Lower lobe of right lung (tissue), 2 donors: ENCODE data around the gene FNIP2. TPM values are rescaled to one million over a fixed set of nuclear protein-coding genes. Genes with fewer than 3 reads are reported as not detected.

ENCODE experiments used
- ATAC-seq, 2 donors: fragments of 200-7000 bp; cut with Tn5 transposase; one replicate each; pipeline ENCODE4 v1.9.1; 2020 to 2022; ENCODE audit warnings: mild to moderate bottlenecking in 2 of 2, moderate library complexity in 2 of 2
- DNase-seq: peaks from one replicate; pipeline ENCODE4 v3.0.0-alpha.2; 2020
- H3K27ac ChIP-seq: fragments of 200-600 bp; one replicate; pipeline ENCODE4 v1.8.0; 2022
- H3K27me3 ChIP-seq: fragments of 200-600 bp; one replicate; pipeline ENCODE4 v1.8.0; 2022; ENCODE audit warnings: low read depth
- H3K36me3 ChIP-seq: fragments of 200-600 bp; one replicate; pipeline ENCODE4 v1.8.0; 2022; ENCODE audit warnings: mild to moderate bottlenecking
- H3K4me1 ChIP-seq: fragments of 200-600 bp; one replicate; pipeline ENCODE4 v1.8.0; 2022
- H3K4me3 ChIP-seq: fragments of 200-600 bp; one replicate; pipeline ENCODE4 v1.8.0; 2022; ENCODE audit warnings: mild to moderate bottlenecking
- H3K9me3 ChIP-seq: fragments of 200-600 bp; one replicate; pipeline ENCODE4 v1.8.0; 2022
- CTCF ChIP-seq: fragments of 200-600 bp; IDR thresholded peaks from one replicate; pipeline ENCODE4 v1.8.0; 2022; ENCODE audit warnings: antibody characterized with exemption, mild to moderate bottlenecking
- intact Hi-C: fragments of 100-400 bp; cut with DNase I; formaldehyde crosslinking; loops from one replicate; pipeline ENCODE4 v1.11.0; 2022
- total RNA-seq: library from RNA; stranded (reverse); fragmentation: NEBNext Ultra II Directional; extraction: Animal tissue kit (Norgen Biotek cat#: 25700); gene quantifications from one replicate; pipeline ENCODE4 v1.2.1, GENCODE V29; 2021
- donor health status: DM: no; HTN: yes; CAD: no; lungs with severe emphysema.

Gene FNIP2
- total RNA-seq, 1 donor from 2014 or later, result 90.7 TPM

GRCh38 chr4:158781963-158782362, 13.1 kb downstream of the FNIP2 start:
- Histone ChIP-seq H3K36me3 (no peaks in the 10 kb centered on the region), H3K4me3 (no peak overlapping the region), H3K9me3 (no peaks in the 10 kb centered on the region), H3K27me3 (no peaks in the 10 kb centered on the region), H3K27ac (no peak overlapping the region), H3K4me1 (peaks cover 72% of the 10 kb centered on the region)
- TF ChIP-seq CTCF, result no peak
- ATAC-seq, result no peak
- intact Hi-C loops, result no loop called here
- DNase-seq, result no peak

GRCh38 chr4:158782551-158783360, 13.9 kb downstream of the FNIP2 start:
- Histone ChIP-seq H3K36me3 (no peaks in the 10 kb centered on the region), H3K27me3 (no peaks in the 10 kb centered on the region), H3K27ac (no peak overlapping the region), H3K9me3 (no peaks in the 10 kb centered on the region), H3K4me3 (no peak overlapping the region), H3K4me1 (peaks cover 75% of the 10 kb centered on the region)
- ATAC-seq (no peak), DNase-seq (no peak)
- intact Hi-C loops, result no loop called here
- TF ChIP-seq CTCF, result no peak

- TF ChIP-seq CTCF, result no peak
- Histone ChIP-seq H3K27me3 (no peaks in the 10 kb centered on the region), H3K4me1 (peaks cover 75% of the 10 kb centered on the region), H3K4me3 (no peak overlapping the region), H3K9me3 (no peaks in the 10 kb centered on the region), H3K36me3 (no peaks in the 10 kb centered on the region), H3K27ac (no peak overlapping the region)
- intact Hi-C loops, result no loop called here
- DNase-seq (no peak), ATAC-seq (no peak)
Measured at GRCh38 chr4:158783785-158784184, 15.0 kb downstream of the FNIP2 start.

- DNase-seq (no peak), ATAC-seq (no peak)
- Histone ChIP-seq H3K27ac (no peak overlapping the region), H3K36me3 (no peaks in the 10 kb centered on the region), H3K4me3 (no peak overlapping the region), H3K4me1 (peaks cover 73% of the 10 kb centered on the region), H3K9me3 (no peaks in the 10 kb centered on the region), H3K27me3 (no peaks in the 10 kb centered on the region)
- intact Hi-C loops, result no loop called here
- TF ChIP-seq CTCF, result no peak
Measured at GRCh38 chr4:158785718-158786117, 16.9 kb downstream of the FNIP2 start.

GRCh38 chr4:158786121-158786601, 17.3 kb downstream of the FNIP2 start:
- peaks cover 73% of the 10 kb centered on the region for H3K4me1 ChIP-seq
- TF ChIP-seq CTCF, result no peak
- DNase-seq (no peak), ATAC-seq (no peak)
- H3K4me3 ChIP-seq, result no peak overlapping the region
- H3K9me3 ChIP-seq, result no peaks in the 10 kb centered on the region
- no peak overlapping the region for H3K27ac ChIP-seq
- H3K27me3 ChIP-seq, result no peaks in the 10 kb centered on the region
- intact Hi-C loops, result no loop called here
- H3K36me3 ChIP-seq, result no peaks in the 10 kb centered on the region
